RCC 7860 (cell line): ENCODE measurements around the gene AP2A1.
"Not testable (repeated sequence)": the region's sequence is repeated elsewhere in the genome, so short reads cannot be mapped to it uniquely, and the experiment has no call there.

Experiments
- DNase-seq: peaks from one replicate; pipeline ENCODE4 v3.0.0-alpha.2; 2015; ENCODE audit warnings: low spot score
- FAIRE-seq: peaks from 2 replicates; lab custom pipeline; 2012; peaks lifted over from hg19 to GRCh38; lab: Jason Lieb, UNC

Gene AP2A1

GRCh38 chr19:49809941-49810389, 43.2 kb downstream of the AP2A1 start:
- DNase-seq (no peak), FAIRE-seq (no peak)

DNA sequence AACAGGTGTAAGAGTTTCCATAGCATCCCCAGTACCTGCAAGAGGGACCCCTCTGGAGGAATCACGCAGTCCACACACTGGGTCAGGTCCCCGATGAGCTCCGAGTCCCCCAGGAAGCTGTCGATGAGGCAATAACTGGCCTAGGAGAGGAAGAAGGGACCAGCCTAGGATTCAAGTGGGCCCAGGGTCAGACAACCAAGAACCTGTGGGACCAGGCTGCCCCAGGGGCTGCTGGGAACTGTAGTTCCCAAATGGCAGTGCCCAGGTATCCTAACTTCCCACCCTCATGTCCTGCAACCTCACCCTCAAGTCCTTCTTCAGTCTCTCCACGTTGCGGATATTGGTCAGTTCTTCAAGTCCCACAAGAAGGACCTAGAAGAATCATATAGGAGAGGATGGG, 44.5 kb downstream of the AP2A1 start:
- DNase-seq: no peak
- FAIRE-seq: no peak

DNA sequence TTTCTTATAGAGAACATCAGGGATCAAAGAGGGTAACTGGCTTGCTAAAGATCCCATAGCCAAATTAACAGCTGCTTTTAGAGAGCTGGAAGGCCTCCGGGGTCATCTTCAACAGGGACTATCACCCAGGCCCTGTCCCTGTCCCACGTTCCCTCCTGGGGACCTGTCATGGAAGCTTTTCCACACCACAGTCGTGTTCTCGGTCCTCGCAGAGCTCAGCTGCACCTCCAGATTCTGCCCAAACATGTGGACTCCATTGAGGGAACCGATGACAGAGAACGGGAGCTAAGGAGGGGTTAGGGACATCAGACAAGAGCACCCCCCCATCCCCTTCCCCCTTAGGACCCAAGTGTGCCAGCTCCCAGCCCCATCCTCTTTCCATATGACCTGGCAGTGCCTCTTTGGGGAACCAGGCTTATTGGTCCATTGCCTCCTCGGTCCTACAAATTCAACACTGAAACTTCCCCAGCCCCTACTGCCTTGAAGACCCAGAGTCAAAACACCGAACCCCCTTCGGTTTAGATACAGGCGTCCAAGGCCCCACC, 45.7 kb downstream of the AP2A1 start:
- FAIRE-seq (no peak), DNase-seq (no peak)

DNA sequence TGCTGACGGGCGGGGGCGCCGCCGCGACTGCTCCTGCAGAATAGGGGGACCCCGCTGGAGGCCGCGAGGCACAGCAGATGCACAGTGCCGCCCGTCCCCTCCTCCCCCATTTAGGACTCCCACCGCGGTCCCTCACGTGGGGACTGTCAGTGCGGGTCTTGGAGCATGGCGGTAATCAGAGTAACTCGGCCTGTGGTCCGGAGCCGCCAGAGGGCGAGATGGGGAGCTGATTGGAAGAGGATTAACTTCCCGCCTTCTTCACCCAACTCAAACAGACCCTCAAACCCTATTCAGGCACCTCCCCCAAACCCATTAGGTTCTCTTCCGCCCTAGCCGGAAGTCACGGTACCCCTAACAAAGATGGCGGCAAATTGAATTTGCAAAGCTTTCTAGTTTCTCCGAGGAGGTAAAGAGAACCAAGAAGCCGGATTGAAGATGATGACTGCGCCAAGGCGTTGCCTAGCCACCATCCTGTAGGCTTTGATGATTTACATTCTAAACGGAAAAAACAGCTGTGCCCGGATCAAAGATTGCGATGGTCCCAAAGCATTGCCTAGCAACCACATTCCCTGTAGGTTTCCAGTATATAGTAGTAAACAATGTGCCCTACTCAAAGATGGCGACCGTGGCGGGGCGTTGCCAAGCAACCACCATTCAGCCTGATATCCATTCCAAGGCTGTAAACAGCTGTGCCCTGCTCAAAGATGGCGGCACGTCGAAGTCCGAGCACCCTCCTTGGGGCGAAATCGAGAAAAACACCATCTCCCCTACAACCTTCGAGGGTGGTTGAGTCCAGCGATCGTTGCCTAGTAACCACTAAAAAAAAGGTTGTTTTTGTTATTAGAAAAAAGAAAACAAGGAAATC, 46.4 kb downstream of the AP2A1 start, which contains the start of gene FUZ:
Gene FUZ (minus strand): TSS at position 296 of the 865 bp plus-strand sequence. CDS start 186 bp downstream, at position 110.
- FAIRE-seq (no peak), DNase-seq (peak; percentile 49)

DNA sequence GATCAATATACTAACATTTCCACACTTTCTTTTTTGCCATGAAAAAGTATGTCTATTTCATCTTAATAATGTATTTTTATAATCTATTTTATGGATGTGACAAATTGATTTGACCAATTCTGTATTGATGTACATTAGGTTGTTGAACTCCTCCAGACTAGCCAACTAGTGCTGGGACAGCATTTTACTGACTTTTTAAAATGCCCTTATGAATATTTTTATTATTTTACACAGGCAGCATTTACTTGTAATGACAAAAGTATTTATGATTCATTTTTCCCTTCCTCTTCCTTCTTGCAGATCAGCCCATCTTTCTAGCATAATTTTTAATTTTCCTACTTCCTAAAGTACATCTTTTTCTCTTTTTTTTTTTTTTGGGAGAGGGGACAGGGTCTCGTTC, 47.2 kb downstream of the AP2A1 start:
- DNase-seq: no peak
- no peak for FAIRE-seq

GRCh38 chr19:49816590-49816989, 49.8 kb downstream of the AP2A1 start:
- DNase-seq (no peak), FAIRE-seq (no peak)

DNA sequence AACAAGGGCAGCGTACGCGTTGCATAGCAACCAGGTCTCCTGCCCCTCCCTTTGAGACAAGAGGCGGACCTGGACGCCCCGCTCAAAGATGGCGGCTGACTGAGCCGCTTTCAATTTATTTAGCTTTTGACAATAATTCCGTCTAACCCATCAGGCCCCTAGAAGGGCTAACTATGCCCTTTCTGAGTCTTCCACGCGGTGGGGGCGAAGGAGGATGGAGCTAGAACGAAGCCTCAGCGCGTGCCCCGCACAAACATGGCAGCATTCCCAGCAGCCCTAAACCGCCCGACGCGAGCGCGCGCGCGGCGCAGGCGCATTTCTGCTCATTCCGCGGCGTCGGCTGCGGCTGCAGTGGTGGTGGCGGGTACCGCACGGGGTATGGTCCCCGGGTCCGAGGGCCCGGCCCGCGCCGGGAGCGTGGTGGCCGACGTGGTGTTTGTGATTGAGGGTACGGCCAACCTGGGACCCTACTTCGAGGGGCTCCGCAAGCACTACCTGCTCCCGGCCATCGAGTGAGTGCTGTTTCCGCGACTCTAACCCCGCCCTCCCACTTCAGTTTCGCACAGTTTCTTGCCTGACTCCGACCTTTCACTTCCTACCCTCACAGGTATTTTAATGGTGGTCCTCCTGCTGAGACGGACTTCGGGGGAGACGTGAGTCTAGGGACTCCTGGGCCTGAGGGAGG, 51.3 kb downstream of the AP2A1 start, which contains the start of gene MED25:
Gene MED25 (plus strand): TSS at position 326 of the 685 bp plus-strand sequence. CDS start 53 bp downstream, at position 379.
- DNase-seq: peak; percentile 47
- no peak for FAIRE-seq

GRCh38 chr19:49818649-49819370, 52.0 kb downstream of the AP2A1 start:
- FAIRE-seq: no peak

GRCh38 chr19:49819452-49820115, 52.8 kb downstream of the AP2A1 start:
- FAIRE-seq, DNase-seq: not testable (repeated sequence)

More at GRCh38 chr19:49818649-49819370, 52.0 kb downstream of the AP2A1 start:
- no peak for DNase-seq

GRCh38 chr19:49820125-49820524, 53.3 kb downstream of the AP2A1 start:
- FAIRE-seq: no peak

DNA sequence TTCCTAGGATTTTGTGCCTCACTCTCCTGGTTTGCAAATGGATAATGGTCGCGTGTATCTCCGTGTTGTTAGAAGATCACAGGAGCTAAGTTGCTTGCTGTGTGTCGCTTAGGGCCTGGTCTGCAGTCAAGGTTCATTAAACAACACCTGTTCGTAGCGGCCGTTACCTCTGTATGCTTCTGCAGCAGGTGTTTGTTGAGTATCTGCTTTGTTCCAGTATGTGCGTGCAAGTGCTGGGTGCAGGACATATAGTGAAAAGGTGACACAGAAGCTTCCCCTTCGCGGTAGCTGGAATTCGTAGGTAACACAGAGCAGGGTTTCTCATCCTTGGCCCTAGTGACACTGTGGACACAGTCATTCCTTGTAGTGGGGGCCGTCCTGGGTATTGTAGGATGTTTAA, 56.7 kb downstream of the AP2A1 start:
- DNase-seq (no peak), FAIRE-seq (no peak)

More at GRCh38 chr19:49820125-49820524, 53.3 kb downstream of the AP2A1 start:
- no peak for DNase-seq

DNA sequence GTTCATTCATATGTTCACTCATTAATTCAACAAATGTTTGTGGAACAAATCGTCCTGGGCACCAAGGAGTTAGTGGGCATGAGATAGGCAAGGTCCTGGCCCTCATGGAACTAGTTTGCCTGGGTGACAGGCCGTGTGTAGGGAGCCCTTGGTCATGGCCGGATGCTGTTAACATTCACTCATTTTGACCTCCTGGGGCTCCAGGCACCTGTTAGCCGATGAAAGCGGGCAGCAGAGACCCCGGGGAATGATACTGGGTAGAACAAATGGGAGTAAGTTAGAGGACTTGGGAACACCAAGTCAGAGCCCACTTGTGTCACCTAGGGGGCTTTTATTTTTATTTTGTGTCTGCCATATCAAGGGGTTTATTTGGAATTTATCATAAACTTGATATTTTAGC, 57.9 kb downstream of the AP2A1 start:
- no peak for DNase-seq
- no peak for FAIRE-seq

- DNase-seq (no peak), FAIRE-seq (no peak)
Observed at GRCh38 chr19:49827034-49827433, 60.2 kb downstream of the AP2A1 start.

DNA sequence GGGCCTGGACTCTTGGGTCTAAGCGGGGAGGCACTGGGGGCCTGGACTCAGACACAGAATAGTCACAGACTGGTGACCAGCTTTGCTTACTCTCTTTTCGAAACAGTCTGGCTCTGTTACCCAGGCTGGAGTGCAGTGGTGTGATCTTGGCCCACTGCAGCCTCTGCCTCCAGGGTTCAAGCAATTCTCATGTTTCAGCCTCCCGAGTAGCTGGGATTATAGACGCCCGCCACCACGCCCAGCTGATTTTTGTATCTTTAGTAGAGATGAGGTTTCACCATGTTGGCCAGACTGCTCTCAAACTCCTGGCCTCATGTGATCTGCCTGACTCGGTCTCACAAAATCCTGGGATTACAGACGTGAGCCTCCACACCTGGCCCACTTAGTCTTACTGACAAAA, 62.4 kb downstream of the AP2A1 start:
- no peak for FAIRE-seq

DNA sequence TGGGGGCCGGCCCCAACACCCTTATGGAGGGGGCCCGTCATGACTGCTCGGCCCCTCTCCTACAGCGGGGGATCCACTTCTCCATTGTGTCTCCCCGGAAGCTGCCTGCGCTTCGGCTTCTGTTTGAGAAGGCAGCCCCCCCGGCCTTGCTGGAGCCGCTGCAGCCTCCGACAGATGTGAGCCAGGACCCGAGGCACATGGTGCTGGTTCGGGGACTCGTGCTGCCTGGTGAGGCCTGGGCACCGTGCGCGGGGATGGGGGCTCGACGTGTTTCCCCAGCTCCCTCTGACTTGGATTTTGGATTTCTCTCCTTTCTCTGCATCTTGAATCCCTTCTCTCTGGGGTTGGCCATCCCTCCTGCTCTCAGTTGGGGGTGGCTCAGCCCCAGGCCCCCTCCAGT, 62.9 kb downstream of the AP2A1 start:
- no peak for FAIRE-seq
- DNase-seq: no peak

More for the DNA sequence above, 62.4 kb downstream of the AP2A1 start:
- DNase-seq: no peak

DNA sequence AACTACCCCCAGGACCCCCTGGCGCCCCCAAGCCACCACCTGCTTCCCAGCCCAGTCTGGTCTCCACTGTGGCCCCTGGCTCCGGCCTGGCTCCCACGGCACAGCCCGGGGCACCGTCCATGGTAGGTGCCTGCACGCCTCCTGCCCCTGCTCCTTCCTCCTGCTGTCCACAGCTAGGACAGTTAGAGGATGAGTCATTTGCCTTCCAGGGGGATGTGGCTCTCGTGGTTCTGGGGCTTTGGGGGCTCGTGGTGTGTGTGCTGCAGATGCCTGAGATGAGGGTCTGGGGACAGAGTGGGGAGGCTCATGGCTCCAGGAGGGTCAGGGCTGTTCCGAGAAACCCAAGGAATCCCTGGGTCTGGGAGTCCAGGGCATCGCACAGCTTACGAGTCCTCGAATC, 64.0 kb downstream of the AP2A1 start:
- DNase-seq (no peak), FAIRE-seq (no peak)

DNA sequence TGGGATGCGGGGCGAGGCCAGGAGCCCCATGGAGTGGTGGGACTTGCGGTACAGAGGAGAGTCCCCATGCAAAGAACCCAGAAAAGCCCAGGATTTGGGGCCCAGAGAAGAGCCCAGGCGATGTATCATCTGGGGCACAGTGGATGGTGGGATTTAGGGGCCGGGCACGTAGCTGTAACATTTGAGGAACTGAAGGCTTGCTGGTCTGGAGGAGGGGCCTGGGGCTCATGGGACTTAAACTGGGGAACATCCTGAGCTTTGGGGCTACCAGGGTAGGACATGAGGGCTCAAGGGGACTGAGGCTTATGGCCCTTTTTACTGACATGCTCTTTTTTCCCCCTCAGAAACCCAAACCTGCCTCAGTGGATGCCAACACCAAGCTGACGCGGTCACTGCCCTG, 64.8 kb downstream of the AP2A1 start:
- FAIRE-seq (no peak), DNase-seq (no peak)

GRCh38 chr19:49832556-49832955, 65.8 kb downstream of the AP2A1 start:
- DNase-seq: no peak
- FAIRE-seq: no peak

- DNase-seq (no peak), FAIRE-seq (no peak)
Observed at GRCh38 chr19:49833599-49833998, 66.8 kb downstream of the AP2A1 start.

- FAIRE-seq (no peak), DNase-seq (no peak)
Observed at GRCh38 chr19:49835562-49835961, 68.8 kb downstream of the AP2A1 start.
